Glomerular endothelial cell (primary cell): ENCODE measurements around the gene ZNF248. TPM values are rescaled to one million over a fixed set of nuclear protein-coding genes. Genes with fewer than 3 reads are reported as not detected.

ENCODE experiments used
- DNase-seq: peaks from one replicate; pipeline ENCODE4 v3.0.0-alpha.2; 2011; ENCODE audit warnings: low read depth, low spot score; ENCODE audit errors: extremely low read depth
- total RNA-seq: library from RNA; depleted of rRNA; stranded (reverse); fragments of >200 nt; gene quantifications from 2 replicates; pipeline ENCODE4 v1.2.3, GENCODE V29; 2015

The ZNF248 gene
- total RNA-seq, 1 donor from 2014 or later = 7.5 TPM

DNA sequence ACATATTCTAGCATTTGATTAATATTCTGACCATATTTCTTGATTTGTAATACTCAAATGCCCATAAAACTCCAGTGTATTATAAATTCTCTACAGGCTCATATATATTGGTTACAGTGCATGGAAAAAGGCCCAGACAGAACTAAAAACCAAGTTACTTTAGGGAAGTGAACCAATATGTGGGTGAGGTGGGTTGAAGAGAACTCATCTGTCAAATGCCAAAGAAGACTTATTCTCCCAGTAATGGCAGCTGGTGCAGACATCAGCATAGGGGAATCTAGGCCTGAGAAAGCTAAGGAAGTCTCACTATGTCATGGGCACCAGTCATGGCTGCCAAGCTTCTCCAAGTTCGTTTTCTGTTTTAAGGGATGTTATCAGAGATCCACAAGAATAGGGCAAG lies 30.6 kb downstream of the ZNF248 start:
- no peak for DNase-seq

DNA sequence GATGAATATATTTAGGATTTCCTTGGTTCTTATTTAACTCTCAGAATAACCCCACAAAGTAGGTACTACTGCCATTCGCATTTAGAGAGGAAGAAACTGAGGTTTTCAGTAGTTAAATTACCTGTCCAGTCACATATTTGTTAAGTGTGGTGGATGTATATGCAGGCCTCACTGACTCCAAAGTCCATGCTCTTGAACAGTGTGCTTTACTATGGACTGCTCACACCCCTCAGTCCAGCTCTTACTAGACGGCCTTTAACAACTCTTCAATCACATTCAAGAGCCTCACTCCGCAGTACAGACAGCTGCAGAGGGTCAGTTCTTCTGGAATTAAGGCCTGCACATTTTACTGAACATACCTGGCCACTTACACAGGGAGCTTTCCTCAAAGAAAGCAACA lies 36.2 kb downstream of the ZNF248 start:
- no peak for DNase-seq

DNA sequence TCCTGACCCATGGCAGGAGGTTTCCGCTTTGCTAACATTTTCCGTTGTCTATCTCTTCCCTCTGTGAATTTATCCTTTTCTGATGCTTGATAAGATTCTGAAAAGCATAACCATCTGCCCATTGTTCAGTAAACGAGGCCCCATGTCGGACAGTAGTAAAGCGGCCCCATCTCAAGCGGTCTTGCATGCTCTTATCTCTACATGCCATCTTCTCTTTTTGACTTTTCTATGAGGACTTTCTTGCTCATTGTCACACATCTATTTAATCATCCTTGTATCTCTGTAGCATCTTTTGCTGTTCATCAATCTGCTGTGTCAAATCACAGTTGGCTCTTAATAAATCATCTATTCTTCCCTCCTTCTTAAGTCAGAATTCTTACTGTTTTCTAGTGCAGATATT lies 37.6 kb downstream of the ZNF248 start:
- no peak for DNase-seq

DNA sequence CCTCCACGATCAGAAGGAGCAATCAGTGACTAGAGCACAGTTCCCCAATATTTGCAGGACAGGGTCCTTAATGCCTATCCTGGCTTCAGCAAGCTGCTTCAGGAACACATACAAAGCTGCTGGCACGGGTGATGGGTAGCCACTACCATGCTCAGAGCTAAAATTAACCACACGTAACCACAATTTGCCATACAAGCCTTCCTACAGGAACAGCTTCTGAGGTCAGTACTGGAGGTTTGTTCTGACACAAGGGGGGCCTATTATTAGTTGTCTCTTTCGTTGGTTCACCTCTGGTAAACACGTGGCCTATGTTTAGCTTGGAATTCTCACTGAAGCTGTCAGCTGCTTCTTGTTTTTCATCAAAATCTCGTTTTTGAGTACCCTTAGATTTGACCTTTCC lies 41.1 kb downstream of the ZNF248 start:
- DNase-seq = no peak

DNA sequence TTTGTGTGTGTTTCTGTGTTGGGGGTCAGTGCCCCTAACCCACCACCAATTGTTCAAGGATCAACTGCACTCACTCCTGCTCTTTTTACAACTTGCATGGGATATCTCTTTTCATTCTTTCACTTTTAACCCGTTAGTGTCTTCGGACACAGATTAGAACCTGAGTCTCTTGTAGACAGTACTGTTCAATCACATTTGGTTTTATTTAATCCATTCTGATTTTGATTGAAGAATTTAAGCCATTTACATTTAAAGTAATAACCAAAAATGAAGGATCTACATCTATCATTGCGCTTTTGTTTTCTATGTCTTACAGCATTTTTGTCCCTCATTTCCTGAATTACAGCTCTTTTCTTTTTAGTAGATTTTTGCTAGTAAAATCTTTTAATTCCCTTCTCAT lies 43.6 kb downstream of the ZNF248 start:
- no peak for DNase-seq

DNA sequence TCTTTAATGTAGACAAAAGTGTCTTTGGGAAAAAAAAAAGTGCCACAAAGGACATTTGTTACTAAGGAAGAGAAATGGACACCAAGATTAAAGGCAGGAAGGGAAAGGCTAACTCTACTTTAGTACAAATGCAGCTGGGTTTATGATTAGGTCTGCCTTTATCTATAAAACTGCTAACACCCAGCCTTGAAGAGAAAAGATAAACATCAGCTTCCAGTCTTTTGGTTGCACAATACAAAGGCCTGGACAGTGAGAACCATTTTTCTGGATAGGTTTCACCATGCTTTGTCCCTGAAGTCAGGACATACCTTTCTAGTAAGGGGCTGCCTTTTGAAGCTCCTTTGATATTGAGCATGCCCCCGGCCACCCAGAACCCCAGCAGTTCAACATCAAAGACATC lies 45.1 kb downstream of the ZNF248 start:
- no peak for DNase-seq

DNA sequence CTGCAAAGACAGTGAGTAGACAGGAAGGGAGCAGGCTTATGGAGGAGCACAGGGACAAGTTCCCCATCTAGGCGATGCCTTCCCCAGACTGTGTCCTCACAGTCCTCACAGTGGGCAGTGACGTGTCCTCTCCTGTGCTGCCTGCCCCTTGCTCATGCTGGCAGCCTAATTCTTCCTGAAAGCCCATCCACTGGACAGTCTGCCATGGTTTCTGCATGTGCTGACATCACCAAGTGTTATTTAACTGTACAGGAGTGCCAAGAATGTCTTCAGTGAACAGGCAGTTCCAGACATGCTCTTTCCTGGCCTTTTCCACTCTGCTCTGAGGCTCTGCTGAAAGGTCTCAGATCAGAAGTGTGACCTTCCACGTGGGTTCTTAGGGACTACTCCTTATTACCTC lies 54.1 kb downstream of the ZNF248 start:
- DNase-seq = no peak

DNA sequence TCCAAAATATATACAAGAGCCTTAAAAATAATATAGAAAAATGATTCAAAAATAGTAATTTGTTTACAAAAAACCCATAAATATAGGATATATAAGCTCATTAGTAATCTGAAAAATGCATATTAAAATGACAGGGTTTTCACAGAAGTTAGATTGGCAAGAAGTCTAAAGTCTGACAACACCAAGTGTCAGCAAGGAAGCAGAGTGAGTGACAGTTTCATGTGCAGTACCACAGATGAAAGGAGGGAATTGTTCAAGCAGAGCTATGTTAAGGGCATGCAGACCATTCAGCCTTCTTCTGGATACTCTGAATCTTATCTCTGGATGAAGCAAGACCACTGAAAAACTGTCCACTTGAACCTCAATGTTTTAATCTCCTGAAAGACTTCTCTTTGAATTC lies 55.9 kb downstream of the ZNF248 start:
- no peak for DNase-seq

DNA sequence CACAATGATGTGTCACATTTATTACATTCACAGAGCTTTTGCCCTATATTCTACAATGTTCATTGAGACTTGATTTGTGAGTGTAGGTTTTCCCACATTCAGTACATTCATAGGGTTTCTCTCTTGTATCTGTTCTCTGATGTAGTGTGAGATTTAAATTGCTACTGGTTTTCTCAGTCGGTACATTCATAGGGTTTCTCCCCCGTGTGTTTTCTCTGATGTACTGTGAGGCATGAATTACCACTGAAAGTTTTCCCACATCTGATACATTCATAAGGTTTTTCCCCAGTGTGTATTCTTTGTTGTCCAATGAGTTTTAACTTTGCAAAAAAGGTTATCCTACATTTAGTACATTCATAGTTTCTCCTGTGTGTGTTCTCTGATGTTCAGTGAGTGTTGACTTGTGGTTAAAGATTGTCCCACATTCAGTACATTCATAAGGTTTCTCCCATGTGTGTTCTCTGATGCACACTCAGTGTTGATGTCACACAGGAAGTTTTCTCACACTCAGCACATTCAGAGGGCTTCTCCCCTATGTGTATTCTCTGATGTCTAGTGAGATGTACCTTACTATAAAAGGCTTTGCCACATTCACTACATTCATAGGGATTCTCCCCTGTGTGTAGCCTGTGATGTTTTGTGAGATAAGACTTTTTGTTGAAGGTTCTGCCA lies 63.0 kb downstream of the ZNF248 start:
- DNase-seq = no peak

DNA sequence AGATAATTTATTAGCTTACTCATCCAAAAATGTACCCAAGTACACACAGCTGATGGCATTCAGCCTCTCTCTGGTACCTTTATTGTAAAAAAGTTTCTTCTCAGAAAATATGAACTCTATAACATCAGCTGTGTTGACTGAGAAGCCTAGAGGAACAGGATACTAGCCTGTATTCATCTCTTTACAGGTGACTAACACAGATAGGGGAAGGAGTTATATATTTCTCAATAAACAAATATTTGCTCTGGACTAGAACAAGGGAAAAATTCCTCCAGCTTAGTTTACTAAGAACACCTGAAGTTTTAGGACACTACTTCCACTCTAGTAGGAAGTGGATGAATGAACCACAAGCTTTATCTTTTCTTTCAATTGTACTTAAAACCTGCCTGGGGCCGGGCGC lies 67.8 kb downstream of the ZNF248 start:
- DNase-seq = no peak

DNA sequence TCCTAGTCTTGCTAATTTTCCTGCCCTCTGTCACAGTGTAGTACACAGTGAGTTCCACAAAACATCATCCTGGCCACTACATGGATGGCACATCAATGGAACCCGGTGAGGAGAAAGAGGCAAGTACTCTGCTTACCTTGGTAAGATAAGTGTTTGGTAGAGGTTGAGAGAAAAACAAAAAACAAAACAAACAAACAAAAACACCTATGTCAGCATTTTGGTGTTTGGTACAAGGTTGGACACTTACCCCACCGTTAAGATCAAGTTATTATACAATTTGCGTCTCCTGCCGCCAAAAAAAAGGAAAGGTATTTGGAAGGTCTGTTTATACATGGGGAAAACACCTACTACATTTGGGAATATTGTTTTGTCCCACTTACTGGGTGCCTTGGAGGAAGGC lies 72.7 kb downstream of the ZNF248 start:
- no peak for DNase-seq

DNA sequence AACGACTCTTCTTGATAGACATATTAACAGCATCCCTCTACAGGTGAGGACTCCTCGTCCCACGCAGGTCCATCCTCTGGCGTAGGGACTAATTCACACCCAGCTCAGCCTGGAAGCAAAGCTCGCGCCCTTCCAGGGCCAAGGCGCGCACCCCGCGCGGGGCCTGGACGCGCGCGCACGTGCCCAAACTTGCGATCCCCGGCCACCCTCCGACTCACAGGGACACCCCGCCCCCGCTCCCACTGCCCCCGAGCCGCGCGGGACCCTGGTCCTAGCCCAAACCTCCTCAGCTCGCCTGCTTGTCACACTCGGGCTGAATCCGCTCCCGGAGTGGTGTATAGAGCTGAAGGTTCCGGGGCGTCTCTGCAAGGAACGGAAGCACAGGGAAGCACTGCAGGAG lies 76.9 kb downstream of the ZNF248 start:
- no peak for DNase-seq

DNA sequence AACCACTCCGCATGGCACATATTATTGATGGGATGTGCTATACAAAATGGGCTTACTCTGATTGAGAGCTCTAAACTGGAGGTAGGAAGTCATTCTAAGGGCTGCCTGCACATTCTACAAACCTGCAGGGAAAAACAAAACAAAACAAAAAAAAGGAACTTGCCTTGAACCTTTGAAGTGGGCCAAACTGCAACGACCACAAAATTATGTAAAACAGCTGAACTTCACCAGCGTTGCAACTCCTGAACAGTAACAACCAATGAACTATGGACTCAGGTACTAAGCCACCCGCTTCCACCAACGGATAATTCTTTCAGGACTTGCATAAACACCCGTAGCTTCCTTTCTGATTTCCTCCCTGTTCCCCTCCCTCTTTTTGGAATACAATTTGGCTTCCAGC lies 80.4 kb downstream of the ZNF248 start:
- no peak for DNase-seq

DNA sequence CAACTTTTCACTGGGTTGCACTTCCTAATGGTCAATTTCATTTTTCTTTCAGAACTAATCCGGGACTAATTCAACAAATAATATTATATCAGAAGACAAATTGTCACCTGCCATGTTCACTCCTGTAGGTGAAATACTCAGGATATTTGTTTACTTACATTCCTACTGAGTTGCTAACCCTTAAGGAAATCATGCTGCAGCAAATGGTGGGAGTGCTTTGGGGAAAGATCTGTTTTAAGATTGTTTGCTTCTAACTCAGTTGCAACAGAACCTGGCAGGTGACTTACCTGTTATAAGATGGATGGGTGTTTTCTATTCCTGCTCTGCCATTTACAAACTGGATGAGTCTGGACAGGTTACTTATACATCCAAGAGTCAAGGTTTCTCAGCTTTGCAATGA lies 81.8 kb downstream of the ZNF248 start:
- DNase-seq = no peak

DNA sequence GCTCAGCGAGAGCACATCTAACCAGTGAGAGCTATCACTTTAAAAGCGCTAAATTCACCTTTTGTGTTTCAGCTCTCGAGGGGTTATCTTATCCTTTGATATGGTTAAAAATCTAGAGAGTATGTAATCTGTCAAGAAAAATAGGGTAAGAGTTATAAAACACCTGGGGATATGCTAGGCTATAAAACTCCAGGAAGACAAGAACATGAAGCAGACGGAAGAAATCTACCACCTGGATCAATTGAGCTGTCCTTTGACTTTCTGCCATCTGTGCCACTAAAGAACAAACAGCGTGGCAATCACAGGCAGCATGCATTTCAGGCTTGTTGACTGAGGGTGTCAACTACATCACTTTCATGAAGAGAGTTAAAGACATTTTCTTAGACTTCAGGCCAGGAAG lies 83.1 kb downstream of the ZNF248 start:
- no peak for DNase-seq

DNA sequence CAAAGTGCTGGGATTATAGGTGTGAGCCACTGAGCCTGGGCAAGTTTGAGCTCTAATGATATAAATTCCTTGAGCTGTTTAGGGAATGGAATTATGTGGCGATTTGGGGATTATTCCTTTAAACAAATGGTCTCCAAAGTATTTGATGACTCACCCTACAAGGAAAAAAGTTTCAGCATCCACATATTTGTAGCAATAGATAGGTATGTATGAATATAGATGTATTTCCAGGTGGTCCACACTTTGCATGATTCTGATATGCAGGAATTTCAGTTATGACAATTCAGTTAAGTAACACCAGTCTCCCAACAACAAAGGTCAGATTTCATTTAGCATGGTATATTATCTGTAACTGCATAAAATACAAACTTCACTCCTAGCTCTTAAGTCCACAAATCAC lies 92.2 kb downstream of the ZNF248 start:
- DNase-seq = no peak

DNA sequence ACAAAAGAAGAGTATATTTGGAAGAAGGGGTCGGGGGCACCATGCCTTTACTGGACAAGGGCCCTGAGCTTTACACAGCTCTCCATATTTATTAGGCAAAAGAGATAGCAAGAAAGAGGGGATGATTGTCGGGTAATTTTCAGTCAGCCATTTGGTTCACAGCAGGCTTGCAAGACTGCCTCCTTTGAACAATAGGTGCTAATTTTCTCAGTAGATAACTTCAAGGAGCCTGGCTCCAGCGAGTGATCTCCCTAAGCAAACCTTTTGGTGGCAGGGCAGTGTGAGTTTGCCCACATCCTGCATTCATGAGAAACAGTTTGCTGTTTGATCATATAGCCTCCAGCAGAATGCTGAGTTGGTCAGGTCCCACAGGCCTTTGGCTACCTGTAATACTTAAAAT lies 94.3 kb downstream of the ZNF248 start:
- DNase-seq = no peak

DNA sequence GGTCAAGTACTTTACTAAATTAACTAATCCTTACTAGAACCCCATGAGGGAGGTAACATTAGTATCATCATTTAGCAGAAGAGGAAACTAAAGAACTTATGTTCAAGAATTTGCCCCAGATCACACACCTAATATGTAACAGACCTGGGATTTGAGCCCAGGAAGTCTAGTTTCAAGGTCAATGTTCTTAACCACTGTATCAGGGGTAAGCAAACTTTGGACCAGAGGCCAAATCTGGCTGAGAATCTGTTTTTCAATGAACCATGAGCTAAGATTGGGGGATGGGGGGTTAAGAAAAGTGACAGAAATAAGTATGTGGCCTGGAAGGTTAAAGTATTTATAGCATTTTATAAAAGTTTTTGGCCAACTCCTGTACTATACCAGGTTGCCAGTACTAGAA lies 95.1 kb downstream of the ZNF248 start:
- no peak for DNase-seq

DNA sequence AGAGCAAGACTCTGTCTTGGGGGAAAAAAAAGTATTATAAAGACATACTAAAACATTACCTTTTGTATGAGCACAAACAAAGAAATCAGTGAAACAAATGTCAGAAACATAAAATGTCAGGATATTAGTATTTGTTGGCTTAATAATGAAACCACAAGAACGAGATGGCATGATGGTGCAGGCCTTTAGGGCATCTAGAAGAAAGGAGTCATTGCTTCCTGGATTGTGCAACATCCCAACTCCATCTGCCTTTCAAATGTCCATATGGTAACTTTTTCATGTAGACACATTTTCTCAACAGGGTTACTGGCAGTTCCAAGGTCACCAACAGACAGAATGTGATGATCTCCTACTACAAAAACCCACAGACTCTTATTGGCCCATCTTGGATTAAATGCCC lies 96.6 kb downstream of the ZNF248 start:
- DNase-seq = no peak

DNA sequence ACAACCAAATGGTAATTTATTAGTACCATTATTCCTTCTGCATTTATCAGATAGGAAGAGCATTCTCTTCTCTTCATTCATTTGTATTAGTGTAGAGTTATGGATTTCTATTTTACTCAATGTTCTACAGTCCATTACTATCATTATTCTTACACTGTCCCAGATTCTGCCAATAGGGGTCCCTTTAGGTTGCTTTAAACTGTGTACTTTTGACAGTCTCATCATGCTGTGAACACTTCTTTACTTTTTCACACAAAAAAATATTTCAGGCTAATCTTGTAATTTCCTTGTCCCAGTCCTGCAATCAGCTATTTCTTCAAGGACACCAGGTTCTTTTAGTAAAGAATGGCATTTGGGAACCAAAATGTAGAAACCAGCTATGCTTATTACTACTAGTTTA lies 99.3 kb downstream of the ZNF248 start:
- DNase-seq = no peak

DNA sequence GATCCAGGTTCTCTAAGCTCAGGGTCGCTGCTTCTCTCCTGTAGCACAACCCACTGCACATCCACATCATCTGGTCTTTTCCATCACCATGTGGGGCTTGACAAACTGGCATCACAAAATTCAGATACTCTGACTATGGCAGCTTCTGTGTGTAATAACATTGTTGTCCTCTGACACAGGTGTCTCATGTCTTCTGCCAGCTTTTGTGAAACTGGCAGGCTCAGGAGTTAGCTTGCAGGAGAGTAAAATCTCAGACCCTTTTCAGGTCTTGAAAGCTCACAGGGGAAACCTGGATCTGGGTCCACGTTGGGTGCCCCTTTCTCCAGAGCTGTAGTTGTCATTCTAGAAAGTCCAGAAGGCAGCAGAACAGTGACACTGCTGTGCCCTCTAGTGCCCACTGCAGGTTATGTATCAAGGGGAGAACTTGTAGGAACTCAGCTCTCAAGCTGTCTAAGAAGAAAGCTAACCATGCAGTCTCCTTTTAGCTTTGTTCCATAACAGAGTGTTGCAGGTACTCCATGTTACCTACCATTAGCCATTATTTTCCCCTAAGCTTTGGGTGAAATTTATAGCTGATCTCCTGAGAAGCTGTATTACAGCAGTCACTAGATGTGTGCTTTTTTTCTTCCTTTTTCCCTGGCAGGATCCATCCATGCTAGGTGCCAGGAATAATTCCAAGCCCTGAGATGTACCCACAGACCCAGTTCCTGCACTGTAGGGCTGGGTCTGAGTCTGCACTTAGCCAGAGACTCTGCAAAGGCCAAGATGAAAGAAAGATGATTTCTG lies 102.7 kb downstream of the ZNF248 start:
- DNase-seq = no peak

DNA sequence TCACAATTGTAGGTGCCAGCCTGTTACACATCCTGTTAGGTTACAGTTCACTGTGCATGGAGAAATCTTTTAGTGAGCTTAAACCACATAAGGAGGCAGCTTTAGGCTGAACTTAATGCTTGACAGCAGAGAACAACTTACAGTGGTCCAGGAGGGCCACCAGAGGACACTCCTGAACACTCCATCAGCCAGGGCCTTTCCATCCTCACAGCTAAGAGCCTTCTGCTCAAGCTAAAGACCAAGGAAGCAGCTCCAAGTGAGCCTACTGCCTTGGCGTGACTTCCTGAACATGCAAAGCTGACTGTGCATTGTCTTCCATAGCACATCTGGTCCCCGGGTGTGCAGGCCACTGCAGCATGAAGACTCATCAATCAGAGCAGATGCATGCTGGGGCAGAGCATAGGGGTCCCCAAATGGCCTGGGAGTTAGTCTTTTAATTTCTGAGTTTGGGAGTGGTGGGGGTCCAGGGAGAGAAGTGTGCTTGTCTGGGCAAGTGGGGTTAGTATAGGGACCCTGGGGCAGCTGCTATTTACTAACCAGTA lies 105.0 kb downstream of the ZNF248 start:
- DNase-seq = no peak
